ENCODE measurements around the gene AP5M1.
"Not testable (repeated sequence)": the region's sequence is repeated elsewhere in the genome, so short reads cannot be mapped to it uniquely, and the experiment has no call there.

The AP5M1 gene

GRCh38 chr14:57343545-57344297, 75.0 kb downstream of the AP5M1 start:
- in situ Hi-C loops (cut with HindIII; ENCODE audit: low pct_ligation_motif_present, low pct_unique_long_range_greater_than_20kb, low sequenced_read_pairs); DNase-seq: not testable (repeated sequence)

GRCh38 chr14:57345106-57345505, 76.3 kb downstream of the AP5M1 start:
- in situ Hi-C loops (cut with HindIII; ENCODE audit: low pct_ligation_motif_present, low pct_unique_long_range_greater_than_20kb, low sequenced_read_pairs), result no loop called here
- no peak for DNase-seq

- DNase-seq, result no peak
- in situ Hi-C loops (cut with HindIII; ENCODE audit: low pct_ligation_motif_present, low pct_unique_long_range_greater_than_20kb, low sequenced_read_pairs), result no loop called here
These were observed 78.0 kb downstream of the AP5M1 start for GRCh38 chr14:57346741-57347140.
